HT-29 (cell line): ENCODE measurements around the gene FFAR3. TPM values are rescaled to one million over a fixed set of nuclear protein-coding genes. Genes with fewer than 3 reads are reported as not detected.

Source experiments
- DNase-seq: peaks from one replicate; pipeline ENCODE4 v3.0.0-alpha.2; 2015; ENCODE audit warnings: low spot score
- total RNA-seq: library from RNA; depleted of rRNA; stranded (reverse); fragments of >200 nt; shearing (Covaris generic); gene quantifications from 2 replicates; pipeline ENCODE4 v1.2.3, GENCODE V29; 2014

FFAR3 gene
- total RNA-seq, 1 experiment from 2014 or later = not detected

GRCh38 chr19:35330475-35330874 lies 27.8 kb upstream of the FFAR3 start:
- DNase-seq = no peak

GRCh38 chr19:35331551-35332214 lies 26.6 kb upstream of the FFAR3 start:
- DNase-seq = no peak

- no peak for DNase-seq
Measured at GRCh38 chr19:35332817-35333216, 25.4 kb upstream of the FFAR3 start.

GRCh38 chr19:35334144-35334753 lies 24.0 kb upstream of the FFAR3 start:
- DNase-seq = no peak

- DNase-seq = no peak
Measured at GRCh38 chr19:35336166-35336955, 21.9 kb upstream of the FFAR3 start.

GRCh38 chr19:35337097-35337983 lies 20.9 kb upstream of the FFAR3 start:
- no peak for DNase-seq

- no peak for DNase-seq
Measured at GRCh38 chr19:35337984-35338296, 20.3 kb upstream of the FFAR3 start.

GRCh38 chr19:35340431-35340830 lies 17.8 kb upstream of the FFAR3 start:
- DNase-seq = no peak

GRCh38 chr19:35341006-35341405 lies 17.3 kb upstream of the FFAR3 start:
- no peak for DNase-seq

- no peak for DNase-seq
Measured at GRCh38 chr19:35341565-35342225, 16.6 kb upstream of the FFAR3 start.

- DNase-seq = no peak
Measured at GRCh38 chr19:35342430-35342829, 15.8 kb upstream of the FFAR3 start.

GRCh38 chr19:35344511-35345031 lies 13.7 kb upstream of the FFAR3 start:
- DNase-seq = no peak

- DNase-seq = no peak
Measured at GRCh38 chr19:35345671-35346111, 12.6 kb upstream of the FFAR3 start.

GRCh38 chr19:35346193-35347052 lies 11.8 kb upstream of the FFAR3 start:
- no peak for DNase-seq

- no peak for DNase-seq
Measured at GRCh38 chr19:35347171-35347929, 10.9 kb upstream of the FFAR3 start, which contains the start of gene FFAR1. TSS of gene FFAR1 (plus strand) at chr19:35347902. CDS start at chr19:35351552, 3,650 bp downstream.

GRCh38 chr19:35347930-35348298 lies 10.3 kb upstream of the FFAR3 start:
- no peak for DNase-seq

GRCh38 chr19:35348911-35349611 lies 9.2 kb upstream of the FFAR3 start:
- no peak for DNase-seq
